HG03457 (cell line): ENCODE results near the gene POLA2.
"Not testable (repeated sequence)": the region's sequence is repeated elsewhere in the genome, so short reads cannot be mapped to it uniquely, and the experiment has no call there.

Experiments
- ATAC-seq: cut with Tn5 transposase; IDR thresholded peaks from one replicate; pipeline ENCODE4 v1.9.1; 2021; ENCODE audit warnings: moderate number of reproducible peaks; ENCODE audit not compliant: unreplicated experiment

POLA2 gene, protein sequence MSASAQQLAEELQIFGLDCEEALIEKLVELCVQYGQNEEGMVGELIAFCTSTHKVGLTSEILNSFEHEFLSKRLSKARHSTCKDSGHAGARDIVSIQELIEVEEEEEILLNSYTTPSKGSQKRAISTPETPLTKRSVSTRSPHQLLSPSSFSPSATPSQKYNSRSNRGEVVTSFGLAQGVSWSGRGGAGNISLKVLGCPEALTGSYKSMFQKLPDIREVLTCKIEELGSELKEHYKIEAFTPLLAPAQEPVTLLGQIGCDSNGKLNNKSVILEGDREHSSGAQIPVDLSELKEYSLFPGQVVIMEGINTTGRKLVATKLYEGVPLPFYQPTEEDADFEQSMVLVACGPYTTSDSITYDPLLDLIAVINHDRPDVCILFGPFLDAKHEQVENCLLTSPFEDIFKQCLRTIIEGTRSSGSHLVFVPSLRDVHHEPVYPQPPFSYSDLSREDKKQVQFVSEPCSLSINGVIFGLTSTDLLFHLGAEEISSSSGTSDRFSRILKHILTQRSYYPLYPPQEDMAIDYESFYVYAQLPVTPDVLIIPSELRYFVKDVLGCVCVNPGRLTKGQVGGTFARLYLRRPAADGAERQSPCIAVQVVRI

DNA sequence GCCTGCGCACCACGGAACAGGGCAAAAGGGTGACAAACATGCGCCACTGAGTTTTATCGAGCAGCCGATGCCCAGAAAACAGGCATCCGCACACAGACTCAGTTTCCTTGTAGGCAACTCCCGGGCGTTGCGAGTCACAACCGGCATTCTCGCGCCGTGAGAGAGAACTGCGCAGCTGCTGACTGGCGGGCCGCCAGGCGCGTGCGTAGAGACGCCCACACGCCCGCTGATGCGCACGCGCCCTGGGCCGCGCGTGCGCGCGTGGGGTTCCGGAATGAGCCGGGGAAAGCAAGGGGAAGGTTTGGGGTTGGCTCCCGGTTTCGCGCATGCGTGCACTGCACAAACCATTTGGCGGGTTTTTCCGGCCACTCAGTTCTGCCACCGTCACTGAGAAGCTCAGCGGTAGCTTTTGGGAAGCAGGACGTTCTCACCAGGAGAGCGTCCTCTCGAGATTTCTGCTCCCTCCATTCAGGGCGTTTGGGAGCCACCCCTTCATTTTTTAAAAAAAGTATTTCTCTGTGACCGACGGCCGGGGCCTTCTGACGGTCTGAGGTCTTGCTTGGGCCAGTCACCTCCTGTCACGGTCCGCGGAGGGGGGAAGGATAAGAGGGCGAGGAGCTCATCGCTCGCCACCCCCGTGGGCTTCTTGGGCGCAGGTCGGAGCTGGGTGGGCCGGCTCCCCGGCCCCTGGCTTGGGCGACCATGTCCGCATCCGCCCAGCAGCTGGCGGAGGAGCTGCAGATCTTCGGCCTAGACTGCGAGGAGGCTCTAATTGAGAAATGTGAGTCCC, at the start of gene POLA2:
Gene POLA2, plus strand, starts transcription at position 372 of the 790 bp plus-strand sequence. Its CDS starts 331 bp downstream, at position 703.
- peak; percentile 70 for ATAC-seq

DNA sequence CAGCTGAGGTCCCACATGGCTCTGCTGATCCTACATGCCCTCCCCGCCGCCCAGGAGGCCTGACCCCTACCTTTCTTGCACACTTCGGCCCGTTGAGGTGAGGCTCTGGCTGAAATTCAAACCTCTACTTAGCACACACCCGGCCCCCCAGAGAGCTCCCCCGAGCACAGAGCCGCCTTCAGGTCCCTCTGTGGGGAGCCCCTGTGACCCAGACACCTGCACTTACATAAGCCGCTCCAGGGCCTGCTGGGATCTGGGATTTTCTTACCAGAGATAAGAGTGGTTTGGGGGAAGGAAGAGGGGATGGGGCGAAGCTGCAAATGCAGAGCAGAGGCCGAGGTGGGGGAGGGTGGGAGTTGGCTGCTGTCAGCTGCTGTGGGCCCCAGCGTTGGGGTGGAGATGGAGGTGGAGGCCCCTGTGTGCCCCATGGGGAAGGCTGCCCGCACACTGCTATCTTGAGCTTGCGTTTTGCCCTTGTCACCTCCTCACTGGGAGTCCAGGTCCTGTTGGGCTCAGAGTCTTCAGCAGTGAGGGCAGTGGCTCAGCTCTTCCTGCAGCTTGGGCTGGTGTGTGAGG, 49.4 kb upstream of the POLA2 start:
- ATAC-seq = no peak

DNA sequence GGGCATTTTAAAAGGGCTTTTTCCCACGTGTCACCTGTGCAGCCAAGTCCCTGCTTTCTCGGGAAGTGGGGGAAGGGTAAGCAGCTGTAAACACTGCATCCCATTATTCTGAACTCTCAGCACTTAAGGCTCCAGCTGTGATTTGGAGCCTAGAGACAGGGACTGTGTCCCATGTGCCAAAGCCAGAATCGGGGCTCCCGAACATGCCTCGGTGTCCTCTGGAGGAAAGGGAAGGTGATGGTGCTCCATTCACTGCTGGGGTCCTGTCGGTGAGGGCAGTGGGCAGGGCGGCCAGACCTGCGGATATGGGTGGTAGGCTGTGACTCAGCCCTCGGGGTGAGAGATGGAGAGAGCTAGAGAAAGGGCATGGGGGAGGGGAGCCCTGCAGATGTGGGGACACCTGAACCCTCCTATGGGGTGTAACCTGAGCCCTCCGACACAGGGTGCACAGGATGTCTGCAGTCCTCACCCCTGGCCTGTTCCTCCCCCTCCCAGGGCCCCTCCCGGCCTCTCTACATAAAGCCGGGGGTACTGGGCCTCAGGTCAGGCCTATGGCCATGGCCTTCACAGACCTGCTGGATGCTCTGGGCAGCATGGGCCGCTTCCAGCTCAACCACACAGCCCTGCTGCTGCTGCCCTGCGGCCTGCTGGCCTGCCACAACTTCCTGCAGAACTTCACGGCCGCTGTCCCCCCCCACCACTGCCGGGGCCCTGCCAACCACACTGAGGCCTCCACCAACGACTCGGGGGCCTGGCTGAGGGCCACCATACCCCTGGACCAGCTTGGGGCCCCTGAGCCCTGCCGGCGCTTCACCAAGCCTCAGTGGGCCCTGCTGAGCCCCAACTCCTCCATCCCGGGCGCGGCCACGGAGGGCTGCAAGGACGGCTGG, 48.2 kb upstream of the POLA2 start:
- no peak for ATAC-seq

DNA sequence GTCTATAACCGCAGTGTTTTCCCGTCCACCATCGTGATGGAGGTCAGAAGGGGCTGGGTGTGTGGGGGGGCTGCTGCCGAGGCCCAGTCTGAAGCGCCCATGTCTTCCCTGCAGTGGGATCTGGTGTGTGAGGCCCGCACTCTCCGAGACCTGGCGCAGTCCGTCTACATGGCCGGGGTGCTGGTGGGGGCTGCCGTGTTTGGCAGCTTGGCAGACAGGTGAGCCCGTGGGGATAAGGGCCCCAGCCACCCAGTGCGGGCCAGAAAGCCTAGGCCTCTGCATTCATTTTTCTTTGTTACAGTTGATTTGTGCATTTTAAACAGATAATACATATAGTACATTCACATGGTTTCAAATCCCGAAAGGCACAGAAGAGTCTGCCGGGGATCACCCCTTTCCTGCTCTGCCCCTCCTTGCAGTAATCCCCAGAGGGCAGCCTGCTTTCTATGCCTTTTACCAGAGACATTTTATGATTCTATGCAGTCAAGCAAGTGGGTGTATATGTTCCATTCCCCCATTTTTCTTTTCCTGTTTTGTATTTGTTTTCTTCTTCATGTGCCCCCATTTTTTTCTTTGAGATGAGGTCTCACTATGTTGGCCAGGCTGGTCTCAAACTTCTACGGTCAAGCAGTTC, 47.4 kb upstream of the POLA2 start:
- ATAC-seq = no peak

DNA sequence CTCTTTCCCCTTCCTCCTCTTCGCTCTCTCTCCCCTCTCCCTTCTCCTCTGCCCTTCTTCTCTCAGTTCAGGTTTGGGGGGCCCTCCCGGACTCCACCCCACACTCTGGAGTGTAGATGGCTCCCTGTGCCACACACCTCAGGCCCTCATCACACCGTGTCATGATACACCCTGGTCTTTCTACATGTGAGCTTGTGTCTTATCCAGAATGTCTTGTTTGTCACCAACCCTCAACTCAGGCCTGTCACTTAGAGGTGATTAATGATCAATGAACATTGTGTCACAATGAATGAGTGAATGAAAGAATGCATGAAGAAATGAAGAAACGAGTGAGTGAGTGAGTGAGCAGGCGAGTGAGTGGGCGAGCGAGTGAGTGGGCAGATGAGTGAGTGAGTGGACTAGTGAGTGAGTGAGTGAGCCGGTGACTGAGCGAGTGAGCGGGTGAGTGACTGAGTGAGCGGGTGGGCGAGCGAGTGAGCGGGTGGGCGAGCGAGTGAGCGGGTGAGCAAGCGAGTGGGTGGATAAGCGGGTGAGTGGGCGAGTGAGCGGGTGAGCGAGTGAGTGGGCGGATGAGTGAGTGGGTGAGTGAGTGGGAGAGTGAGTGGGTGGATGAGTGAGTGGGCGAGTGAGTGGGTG, 46.2 kb upstream of the POLA2 start:
- no peak for ATAC-seq

DNA sequence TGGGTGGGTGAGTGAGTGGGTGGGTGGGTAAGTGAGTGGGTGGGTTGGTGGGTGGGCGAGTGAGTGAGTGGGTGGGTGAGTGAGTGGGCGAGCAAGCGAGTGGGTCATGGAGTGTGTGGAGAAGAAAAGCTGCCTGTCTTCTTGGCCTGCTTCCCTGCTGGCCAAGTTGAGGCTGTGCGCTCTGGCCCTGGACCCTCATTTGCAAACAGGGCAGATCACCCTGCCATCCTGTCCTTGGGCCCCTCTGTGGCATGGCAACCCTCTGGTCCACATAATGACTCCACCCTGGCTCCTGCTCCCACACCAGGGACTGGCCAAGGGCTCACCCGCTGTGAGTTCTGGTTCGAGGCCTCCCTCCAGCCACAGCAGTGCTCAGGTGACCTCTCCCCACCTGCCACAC, 44.9 kb upstream of the POLA2 start:
- no peak for ATAC-seq

DNA sequence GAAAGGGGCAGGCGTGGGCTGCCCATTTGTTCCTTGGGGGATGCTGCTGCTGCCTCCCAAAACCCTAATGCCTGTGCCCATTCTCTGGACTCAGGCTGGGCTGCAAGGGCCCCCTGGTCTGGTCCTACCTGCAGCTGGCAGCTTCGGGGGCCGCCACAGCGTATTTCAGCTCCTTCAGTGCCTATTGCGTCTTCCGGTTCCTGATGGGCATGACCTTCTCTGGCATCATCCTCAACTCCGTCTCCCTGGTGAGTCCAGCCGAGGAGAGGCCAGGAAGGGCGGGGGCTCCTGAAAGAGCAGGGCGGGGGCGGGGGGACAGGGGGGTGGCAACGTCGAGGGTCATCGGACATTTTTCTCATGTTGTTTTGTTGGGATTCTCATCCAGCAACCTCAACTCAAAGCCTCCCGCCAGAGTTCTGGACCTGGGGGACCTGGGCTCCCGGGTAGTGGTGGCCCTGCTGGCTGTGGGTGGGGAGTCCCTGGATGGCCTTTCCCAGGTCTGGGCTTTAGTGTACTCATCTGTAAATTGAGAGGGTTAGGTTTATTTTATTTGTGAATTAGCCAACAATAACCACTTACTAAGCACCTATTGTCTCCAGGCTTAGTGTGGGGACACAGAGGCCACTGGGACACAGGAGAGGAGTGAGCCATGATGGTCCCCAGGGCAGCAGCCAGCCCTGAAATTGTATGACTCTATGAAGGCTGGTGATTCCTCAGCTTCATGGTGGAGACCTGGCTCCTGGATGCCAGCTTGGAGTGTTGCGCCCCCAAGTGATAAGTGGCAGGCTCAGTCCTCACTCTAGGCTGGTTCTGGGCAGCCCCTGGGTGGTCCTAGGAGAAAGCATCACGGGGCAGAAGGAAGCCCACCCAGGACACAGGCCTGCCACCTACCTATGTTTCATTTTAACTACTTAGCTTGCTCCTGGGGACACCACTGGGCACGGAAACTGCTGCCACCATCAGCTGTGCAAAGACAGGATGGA, 44.0 kb upstream of the POLA2 start:
- no peak for ATAC-seq

DNA sequence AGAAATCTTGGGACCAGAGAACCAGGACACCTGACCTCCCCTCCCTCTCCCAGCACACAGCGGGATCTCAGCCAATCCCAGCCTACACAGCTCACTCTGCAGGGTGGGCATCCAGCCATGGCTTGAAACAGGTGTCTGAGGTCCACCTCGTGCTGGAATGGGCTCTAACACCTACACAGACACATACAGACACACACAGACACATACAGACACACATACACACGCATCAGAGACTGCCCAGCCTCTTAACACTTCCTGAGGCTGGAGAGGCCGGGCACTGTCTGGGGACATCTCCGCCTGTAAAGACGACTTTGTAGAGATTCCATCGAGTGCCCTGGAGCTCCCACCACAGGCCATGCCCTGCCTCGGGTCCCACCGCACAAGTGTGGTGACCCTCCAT, 43.3 kb upstream of the POLA2 start:
- ATAC-seq = no peak

DNA sequence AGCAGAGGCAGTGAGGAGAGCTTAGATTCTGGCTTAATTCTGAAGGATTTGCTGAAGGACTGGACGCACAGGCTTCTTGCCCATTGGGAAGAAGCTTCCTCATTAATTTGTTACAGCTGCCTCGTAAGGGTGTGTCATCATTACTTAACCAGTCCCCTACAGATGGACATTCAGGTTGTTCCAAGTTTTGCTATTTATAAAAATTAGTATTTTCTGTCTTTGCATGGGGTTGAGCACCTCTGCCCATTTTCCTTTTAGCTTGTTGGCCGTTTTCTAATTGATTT, 41.9 kb upstream of the POLA2 start:
- no peak for ATAC-seq

DNA sequence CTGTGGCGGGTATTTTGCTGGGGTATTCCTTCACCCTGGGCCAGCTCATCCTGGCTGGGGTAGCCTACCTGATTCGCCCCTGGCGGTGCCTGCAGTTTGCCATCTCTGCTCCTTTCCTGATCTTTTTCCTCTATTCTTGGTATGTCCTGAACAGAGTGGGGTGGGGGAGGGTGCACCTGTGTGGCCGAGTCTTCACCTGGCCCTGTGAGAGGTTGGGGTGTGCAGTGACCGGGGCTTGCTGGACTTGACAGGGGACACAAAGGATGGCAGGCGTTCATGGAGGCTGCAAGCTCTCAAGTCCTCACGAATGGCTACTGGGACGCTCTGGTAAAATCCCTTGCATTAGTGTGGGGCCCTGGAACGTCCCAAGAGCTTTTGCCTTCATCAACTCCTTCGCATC, 40.7 kb upstream of the POLA2 start:
- ATAC-seq = no peak

DNA sequence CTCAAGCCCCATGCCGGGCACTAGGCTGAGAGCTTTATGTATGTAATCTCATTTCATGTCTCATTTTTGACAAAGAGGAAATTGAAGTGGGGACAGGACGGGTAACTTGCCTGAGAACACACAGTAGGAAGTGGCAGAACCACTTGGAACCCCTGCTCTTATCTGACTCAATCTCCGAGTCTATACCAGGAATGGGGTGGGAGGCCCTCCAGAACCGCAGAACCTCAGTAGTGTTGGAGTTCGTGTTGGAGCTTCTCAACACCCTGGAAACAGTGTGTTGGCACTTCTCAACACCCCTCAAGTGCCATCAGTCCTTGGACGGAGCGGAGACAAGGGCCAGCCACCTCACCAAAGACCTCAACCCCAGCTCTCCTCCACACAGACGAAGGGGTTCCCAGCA, 38.8 kb upstream of the POLA2 start:
- ATAC-seq = no peak

DNA sequence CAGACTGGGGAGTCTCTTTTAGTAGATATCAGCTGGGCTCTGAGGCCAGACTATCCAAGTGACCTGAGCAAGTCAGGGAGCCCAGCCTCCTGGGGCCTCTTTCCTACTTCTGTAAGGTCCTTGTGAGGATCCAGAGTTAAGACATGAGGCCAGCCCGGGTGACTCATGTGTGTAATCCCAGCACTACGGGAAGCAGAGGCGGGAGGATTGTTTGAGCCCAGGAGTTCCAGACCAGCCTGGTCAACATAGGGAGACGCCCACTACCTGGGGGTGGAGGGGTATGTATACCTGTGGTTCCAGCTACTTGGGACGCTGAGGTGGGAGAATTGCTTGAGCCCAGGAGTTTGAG, 36.9 kb upstream of the POLA2 start:
- no peak for ATAC-seq

DNA sequence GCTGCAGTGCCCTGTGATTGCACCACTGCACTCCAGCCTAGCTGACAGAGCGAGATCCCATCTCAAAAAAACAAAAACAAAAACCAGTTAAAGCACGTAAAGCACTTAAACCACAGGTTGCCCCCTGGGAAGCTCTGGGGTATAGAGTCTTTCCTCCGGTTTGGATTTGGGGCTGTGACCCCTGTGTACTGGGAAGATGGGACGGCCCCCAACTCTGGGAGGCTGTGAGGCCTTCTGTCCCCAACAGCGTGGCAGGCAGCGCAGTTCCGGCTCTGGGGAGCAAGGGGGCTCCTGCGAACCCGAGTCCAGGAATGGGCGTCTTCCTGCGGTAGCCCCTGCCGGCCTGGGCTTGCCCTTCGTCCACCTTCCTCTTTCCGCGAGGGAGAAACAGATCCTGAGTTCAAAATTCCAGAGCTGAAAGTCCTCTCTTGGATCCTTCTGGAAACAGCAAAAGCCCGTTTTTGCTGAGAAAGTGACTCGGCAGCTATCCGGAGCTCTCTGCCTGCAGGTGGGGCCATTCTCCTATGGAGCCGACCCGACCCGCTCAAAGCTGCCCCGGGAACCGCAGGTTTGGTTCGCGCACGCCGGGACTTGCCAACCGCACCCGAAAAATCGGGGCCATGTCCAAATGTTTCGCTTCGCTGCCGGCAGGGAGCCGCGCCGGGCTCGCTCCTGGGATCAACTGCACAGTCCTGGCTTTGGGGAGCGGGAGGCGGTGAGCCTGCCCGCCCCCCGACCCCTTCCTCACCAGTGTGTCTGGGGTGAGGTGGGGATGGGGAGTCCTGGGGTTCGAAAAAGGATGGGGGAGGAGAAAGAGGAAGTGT, 36.3 kb upstream of the POLA2 start:
- no peak for ATAC-seq

DNA sequence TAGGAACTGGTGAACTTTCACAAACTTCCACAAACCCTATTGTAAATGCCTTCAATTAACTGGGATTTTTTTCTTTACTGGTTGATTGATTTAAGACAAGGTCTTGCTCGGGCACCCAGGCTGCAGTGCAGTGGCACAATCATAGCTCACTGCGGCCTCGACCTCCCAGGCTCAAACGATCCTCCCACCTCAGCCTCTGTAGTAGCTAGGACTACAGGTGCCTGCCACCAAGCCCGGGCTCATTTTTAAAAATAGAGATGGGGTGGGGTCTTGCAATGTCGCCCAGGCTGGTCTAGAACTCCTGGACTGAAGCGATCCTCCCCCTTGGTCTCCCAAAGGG, 35.7 kb upstream of the POLA2 start:
- ATAC-seq = no peak

DNA sequence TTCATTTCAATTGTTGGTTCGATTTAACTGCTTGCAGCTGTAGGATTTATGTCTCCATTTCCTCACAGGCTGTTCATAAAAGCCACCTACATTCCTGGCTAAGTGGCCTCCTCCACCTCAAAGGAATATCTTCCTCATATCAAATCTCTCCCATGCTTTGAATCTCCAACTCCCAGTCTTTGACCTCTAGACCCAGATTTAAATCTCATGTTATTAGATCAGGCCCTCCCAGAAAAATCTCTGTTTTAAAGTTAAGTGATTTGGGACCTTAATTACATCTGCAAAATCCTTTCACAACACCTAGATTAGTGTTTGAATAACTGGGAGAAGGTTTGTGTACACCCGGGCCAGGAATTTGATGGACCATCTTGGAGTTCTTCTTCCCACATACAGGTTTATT, 33.9 kb upstream of the POLA2 start:
- no peak for ATAC-seq

DNA sequence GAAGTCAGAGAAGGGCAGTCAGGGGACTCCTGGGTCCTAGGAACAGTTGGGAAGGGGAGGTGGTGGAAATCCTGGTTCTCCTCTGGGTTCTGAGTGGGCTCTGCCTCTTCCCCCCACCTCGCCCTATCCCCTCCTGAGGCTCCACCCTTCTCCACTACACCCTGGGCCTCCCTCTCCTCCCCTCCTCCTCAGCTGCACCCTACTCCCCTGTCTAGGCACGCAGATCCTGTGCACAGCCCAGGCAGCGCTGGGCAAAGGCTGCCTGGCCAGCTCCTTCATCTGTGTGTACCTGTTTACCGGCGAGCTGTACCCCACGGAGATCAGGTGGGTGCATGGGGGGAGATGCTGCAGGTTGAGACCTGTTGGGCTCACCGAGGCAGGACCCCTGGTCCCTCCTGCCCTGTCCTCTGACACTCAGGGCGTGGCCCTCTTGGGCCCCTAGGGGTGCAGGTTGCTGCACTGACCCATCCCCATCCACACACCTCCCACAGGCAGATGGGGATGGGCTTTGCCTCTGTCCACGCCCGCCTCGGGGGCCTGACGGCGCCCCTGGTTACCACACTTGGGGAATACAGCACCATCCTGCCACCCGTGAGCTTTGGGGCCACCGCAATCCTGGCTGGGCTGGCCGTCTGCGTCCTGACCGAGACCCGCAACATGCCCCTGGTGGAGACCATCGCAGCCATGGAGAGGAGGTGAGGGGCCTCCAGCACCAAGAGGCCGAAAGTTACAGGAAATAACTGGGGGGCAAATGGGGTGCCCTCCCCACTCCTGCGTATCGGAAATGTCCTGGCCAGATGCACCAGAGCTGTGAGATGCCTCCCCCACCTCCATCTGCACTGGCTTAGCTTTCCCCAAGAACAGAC, 25.3 kb upstream of the POLA2 start:
- ATAC-seq = no peak

DNA sequence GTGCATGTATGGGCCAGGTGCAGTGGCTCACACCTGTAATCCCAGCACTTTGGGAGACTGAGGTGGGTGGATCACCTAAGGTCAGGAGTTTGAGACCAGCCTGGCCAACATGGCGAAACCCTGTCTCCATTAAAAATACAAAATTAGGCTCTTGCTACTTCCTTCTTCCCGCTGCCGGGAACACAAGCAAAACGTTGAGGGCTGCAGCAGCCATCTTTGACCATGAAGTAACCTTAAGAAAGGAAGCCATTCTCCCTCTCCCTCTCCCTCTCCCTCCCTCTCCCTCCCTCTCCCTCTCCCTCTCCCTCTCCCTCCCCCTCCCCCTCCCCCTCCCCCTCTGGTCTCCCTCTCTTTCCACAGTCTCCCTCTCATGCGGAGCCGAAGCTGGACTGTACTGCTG, 23.5 kb upstream of the POLA2 start:
- not testable (repeated sequence) for ATAC-seq
